HG03097 (cell line): ENCODE results near the gene NBEAL2.
A peak's percentile ranks its signal among the peaks of the same experiment; 100 is the strongest.

Source experiments
- ATAC-seq: cut with Tn5 transposase; IDR thresholded peaks from one replicate; pipeline ENCODE4 v1.9.1; 2021; ENCODE audit not compliant: unreplicated experiment, low FRiP score

NBEAL2 gene

GRCh38 chr3:46942481-46943236 is 36.8 kb upstream of the NBEAL2 start:
- ATAC-seq: no peak

- ATAC-seq: no peak
These were observed 36.0 kb upstream of the NBEAL2 start for GRCh38 chr3:46943237-46944187.

- no peak for ATAC-seq
These were observed 35.3 kb upstream of the NBEAL2 start for GRCh38 chr3:46944191-46944590.

- ATAC-seq: no peak
These were observed 33.0 kb upstream of the NBEAL2 start for GRCh38 chr3:46946416-46946815.

GRCh38 chr3:46946856-46947545 is 32.5 kb upstream of the NBEAL2 start:
- ATAC-seq: no peak

- no peak for ATAC-seq
These were observed 31.9 kb upstream of the NBEAL2 start for GRCh38 chr3:46947546-46947901.

GRCh38 chr3:46947981-46948791 is 31.3 kb upstream of the NBEAL2 start:
- no peak for ATAC-seq

GRCh38 chr3:46948830-46949671 is 30.4 kb upstream of the NBEAL2 start:
- peak; percentile 42 for ATAC-seq

GRCh38 chr3:46950177-46950576 is 29.3 kb upstream of the NBEAL2 start:
- no peak for ATAC-seq

GRCh38 chr3:46950650-46951241 is 28.7 kb upstream of the NBEAL2 start:
- ATAC-seq: no peak

GRCh38 chr3:46952813-46953212 is 26.7 kb upstream of the NBEAL2 start:
- ATAC-seq: no peak

- no peak for ATAC-seq
These were observed 26.0 kb upstream of the NBEAL2 start for GRCh38 chr3:46953234-46954010.

GRCh38 chr3:46954178-46954577 is 25.3 kb upstream of the NBEAL2 start:
- ATAC-seq: no peak

- ATAC-seq: no peak
These were observed 24.3 kb upstream of the NBEAL2 start for GRCh38 chr3:46955157-46955556.

GRCh38 chr3:46955801-46956259 is 23.6 kb upstream of the NBEAL2 start:
- ATAC-seq: no peak

GRCh38 chr3:46957092-46957820 is 22.2 kb upstream of the NBEAL2 start:
- ATAC-seq: no peak

GRCh38 chr3:46958467-46959160 is 20.9 kb upstream of the NBEAL2 start:
- no peak for ATAC-seq
